NCI-H2107 treated with DMSO at 0.1 percent for 48 hours (cell line): ENCODE data around the gene C6orf47.

Experiments
- DNase-seq: peaks from one replicate; lab custom pipeline; 2025; ENCODE audit not compliant: unreplicated experiment; lab: John Stamatoyannopoulos, UW

The C6orf47 gene

GRCh38 chr6:31661262-31662123, 915 bp upstream of the C6orf47 start:
- no peak for DNase-seq

DNA sequence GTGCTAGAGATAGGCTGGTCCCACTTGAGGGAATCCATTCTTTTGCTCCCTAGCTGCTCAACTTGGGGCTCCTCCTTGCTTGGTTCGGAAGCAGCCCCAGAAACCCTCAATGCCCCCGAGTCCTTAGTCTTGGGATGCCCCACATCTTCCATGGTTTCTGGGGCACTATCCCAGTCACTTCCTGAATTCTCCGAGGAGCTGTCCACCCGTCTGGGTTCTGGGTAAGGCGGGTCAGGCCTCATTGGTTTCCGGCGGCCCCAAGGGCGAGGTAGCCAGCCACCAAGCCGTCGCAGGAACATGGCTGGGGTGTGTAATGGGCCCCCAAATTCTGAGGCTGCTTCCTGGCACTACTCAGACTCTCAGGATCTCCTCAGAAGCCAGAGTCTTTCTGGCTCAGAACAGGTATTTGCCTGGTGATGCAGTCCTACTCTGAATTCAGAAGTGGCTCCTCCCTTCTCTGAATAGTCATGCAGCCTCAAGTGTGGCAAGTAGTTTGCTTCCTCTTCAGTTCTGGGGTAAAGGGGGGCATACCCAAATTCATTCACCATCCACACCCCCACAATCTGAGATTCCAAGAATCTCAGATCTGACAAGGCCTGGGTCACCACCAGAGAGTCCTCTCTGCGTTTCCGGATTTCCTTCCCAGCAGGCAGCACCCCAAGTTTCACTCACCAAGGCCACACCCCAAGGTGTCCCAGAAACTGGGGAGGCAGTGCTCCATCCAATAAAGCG, 763 bp downstream of the C6orf47 start:
- DNase-seq = no peak

- DNase-seq = no peak
Observed at GRCh38 chr6:31658983-31659648, 1.5 kb downstream of the C6orf47 start.

DNA sequence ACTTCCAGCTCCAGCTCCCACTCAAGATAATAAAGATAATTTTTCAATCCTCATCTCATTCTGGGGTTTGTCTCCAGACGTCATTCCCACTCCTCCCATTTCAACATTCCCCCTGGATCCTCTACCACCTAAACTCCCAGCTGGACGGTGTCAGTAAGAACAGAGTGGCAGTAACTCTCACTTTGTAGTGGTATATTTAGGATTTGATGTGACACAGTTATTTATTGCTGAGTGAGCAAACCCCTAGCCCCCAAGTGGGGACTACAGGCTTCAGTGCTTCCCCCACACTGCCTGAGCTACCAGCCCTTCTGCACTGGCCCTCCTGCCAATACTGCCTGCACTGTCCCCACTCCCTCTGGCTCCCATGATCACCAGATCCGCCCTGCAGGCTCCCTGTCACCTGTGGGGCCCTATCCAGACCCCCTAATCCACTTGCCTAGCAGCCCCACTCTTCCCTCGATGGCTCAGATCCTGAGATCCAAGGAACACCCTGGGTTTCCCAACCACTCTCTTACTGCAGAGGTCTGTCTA, 2.4 kb downstream of the C6orf47 start:
- no peak for DNase-seq

DNA sequence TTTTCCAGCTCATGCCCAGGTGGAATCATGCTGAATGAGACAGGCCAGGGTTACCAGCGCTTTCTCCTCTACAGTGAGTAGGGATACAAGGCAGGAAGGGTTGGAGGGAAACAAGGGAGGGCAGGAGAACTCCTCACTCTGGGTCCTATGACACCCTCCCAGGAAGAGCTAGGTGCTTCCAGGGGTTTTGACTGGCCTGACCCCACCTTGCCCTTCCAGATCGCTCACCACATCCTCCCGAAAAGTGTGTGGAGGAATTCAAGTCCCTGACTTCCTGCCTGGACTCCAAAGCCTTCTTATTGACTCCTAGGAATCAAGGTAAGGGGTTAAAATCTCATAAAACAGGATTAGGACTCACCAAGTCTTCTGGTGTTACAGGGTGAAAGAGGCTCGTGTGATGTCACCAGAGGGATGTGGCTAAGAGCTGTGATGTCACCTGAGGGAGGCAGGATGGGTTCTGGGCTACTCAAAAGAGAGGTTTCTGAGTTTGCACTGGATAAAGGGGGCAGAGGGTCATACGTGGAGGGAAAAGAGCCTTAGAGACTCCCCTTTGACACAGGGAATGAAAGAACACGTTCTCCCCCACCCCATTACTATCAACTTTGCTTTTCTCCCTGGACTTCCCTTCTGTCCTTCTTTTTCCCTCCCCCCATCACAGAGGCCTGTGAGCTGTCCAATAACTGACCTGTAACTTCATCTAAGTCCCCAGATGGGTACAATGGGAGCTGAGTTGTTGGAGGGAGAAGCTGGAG, 3.0 kb downstream of the C6orf47 start:
- no peak for DNase-seq

- no peak for DNase-seq
Observed at GRCh38 chr6:31655349-31656237, 5.0 kb downstream of the C6orf47 start, which contains the start of gene APOM. APOM (plus strand) TSS chr6:31655894; CDS start chr6:31655967, 73 bp downstream.

GRCh38 chr6:31654574-31655348, 5.8 kb downstream of the C6orf47 start:
- DNase-seq = no peak

DNA sequence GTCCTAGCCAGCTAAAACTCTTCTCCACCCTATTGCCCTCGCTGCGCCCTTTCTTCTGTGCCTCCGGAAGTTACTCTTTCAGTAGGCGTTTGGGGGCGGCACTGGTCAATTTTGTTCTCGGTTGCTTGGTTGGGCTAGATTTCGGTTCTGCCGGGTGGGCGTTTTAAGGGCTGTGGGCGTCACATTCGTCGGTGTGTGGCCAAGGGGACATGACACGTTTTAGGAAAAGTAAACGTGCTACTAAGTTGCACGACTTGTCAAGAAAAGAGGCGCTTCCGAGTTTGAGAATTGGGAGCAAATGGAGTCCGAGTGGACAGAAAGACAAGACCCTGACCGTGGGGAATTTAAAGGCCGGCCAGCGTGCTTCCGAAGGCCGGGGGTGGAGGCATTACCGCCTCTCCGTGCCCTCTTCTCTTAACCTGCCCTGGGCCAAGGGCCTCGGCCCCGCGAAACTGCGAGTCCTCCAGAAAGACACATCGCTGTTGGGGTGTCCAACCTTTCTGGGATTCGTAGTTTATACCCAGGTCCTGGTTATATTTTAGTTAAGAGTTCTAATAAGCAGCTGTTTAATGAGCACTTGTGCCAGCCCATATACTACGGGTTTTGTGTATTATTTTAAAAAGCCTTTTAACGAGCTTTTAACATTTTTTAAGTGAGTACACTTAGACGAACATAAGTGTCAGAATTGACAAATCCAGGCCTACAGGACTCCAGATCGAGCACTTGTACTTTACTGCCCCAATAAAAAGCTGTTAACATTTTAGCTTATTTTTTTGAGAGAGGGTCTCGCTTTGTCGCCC, 7.5 kb downstream of the C6orf47 start:
- DNase-seq = no peak

GRCh38 chr6:31651602-31652191, 8.9 kb downstream of the C6orf47 start:
- peak; percentile 27 for DNase-seq

DNA sequence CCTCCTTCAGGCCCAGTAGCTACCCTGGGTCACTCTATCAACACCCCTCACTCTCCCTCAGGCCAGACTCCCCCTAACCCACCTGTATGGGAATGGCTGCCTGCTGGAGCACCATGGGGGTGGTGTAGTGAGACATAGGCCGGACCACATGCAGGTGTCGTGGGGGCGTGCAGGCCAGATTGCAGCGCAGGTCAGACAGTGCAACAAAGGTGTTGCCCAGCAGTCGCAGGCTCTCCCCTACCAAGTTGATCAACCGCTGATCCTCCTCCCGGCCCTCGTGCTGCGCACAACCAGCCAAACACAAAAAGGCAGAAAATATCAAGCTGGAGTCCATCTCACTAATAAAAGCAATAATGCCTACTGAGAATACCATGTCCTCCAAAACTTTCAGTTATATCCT, 15.3 kb downstream of the C6orf47 start:
- no peak for DNase-seq

GRCh38 chr6:31643818-31644454, 16.6 kb downstream of the C6orf47 start:
- DNase-seq = no peak

DNA sequence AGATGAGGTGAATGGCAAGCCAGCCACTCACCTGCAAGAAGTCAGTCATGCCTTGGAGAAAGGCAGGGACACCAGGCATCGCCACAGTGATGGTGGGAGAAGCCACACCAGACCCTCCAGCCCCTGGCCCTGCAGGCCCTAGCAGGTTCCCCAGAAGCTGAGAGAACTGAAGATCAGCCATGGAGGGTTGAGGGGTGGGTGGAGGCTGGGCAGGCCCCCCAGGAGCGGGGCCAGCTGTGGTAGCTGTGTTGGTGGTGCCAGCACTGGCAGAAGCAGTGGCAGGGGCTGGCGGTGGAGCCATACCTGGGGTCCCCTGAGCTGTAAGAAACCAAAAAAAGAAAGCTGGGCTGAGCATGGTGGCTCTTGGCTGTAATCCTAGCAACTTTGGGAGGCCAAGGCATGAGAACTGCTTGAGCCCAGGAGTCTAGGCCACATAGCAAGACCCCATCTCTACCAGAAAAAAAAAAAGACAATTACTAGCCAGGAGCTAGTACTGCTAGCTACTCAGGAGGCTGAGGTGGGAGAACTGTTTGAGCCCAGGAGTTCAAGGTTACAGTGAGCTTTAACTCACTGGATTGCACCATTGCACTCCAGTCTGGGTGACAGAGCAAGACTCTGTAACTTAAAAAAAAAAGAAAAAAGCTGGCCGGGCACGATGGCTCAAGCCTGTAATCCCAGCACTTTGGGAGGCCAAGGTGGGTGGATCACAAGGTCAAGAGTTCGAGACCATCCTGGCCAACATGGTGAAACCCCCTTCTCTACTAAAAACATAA, 17.6 kb downstream of the C6orf47 start:
- DNase-seq = no peak

GRCh38 chr6:31641370-31641769, 19.2 kb downstream of the C6orf47 start:
- DNase-seq = no peak

DNA sequence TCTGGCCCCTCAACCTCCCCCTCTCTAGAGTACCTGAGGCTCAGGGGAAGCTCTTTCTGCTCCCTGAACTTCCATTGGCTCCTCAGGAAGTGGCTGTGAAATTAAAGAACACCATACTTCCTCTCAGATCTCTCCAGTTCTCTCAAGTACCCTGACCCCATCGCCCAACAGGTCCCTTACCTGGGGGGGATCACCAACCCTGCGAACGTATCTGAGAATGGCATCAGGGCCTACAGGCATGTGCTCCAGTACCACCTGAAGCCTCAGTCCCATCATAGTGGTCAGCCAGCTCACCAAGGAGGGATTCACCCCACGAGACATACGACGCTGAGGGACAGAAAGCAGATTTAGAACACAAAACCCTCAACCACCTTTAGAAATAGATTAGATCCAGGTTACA, 20.0 kb downstream of the C6orf47 start:
- DNase-seq = no peak

- no peak for DNase-seq
Observed at GRCh38 chr6:31639449-31639861, 21.1 kb downstream of the C6orf47 start.

GRCh38 chr6:31639043-31639442, 21.5 kb downstream of the C6orf47 start:
- DNase-seq = no peak
